Dermis microvascular lymphatic vessel endothelial cell (primary cell): ENCODE measurements around the gene UBE2I. TPM values are rescaled to one million over a fixed set of nuclear protein-coding genes. Genes with fewer than 3 reads are reported as not detected.

Source experiments
- DNase-seq, 2 donors: peaks; one replicate each; pipeline versions ENCODE4 v3.0.0 to v3.0.0-alpha.2; 2010; ENCODE audit warnings: low read depth in 2 of 2
- total RNA-seq: library from RNA; depleted of rRNA; stranded (reverse); fragments of >200 nt; gene quantifications from 2 replicates; pipeline ENCODE4 v1.2.1, GENCODE V29; 2014

The UBE2I gene
- total RNA-seq, 1 donor from 2014 or later, result 34.1 TPM

GRCh38 chr16:1342526-1343427 is 33.3 kb downstream of the UBE2I start:
- peak; percentile 89 to 95 for DNase-seq

- DNase-seq, result no peak
Measured at GRCh38 chr16:1343428-1344242, 34.2 kb downstream of the UBE2I start.

- DNase-seq, result no peak
Measured at GRCh38 chr16:1344499-1344898, 35.1 kb downstream of the UBE2I start.

GRCh38 chr16:1345087-1345486 is 35.7 kb downstream of the UBE2I start:
- DNase-seq, result no peak

- DNase-seq, result no peak
Measured at GRCh38 chr16:1345651-1346421, 36.4 kb downstream of the UBE2I start.

GRCh38 chr16:1346422-1347285 is 37.2 kb downstream of the UBE2I start:
- DNase-seq, result no peak

GRCh38 chr16:1347286-1347855 is 37.9 kb downstream of the UBE2I start:
- DNase-seq, result no peak

GRCh38 chr16:1347962-1348361 is 38.5 kb downstream of the UBE2I start:
- no peak for DNase-seq

GRCh38 chr16:1348441-1348840 is 39.0 kb downstream of the UBE2I start:
- no peak for DNase-seq

- DNase-seq, result no peak
Measured at GRCh38 chr16:1348926-1349325, 39.5 kb downstream of the UBE2I start.

- no peak for DNase-seq
Measured at GRCh38 chr16:1349351-1349750, 39.9 kb downstream of the UBE2I start.

GRCh38 chr16:1349951-1350350 is 40.5 kb downstream of the UBE2I start:
- no peak for DNase-seq

- no peak for DNase-seq
Measured at GRCh38 chr16:1350691-1351090, 41.3 kb downstream of the UBE2I start.

GRCh38 chr16:1351215-1351581 is 41.8 kb downstream of the UBE2I start:
- no peak for DNase-seq

GRCh38 chr16:1351582-1352362 is 42.3 kb downstream of the UBE2I start, which contains the start of the genes GNPTG and TSR3:
Gene GNPTG, plus strand, starts transcription at chr16:1351931. Its CDS starts 35 bp downstream, at chr16:1351966.
Gene TSR3, minus strand, starts transcription at chr16:1351878. Its CDS starts 74 bp downstream, at chr16:1351804.
- DNase-seq, result peak; percentile 76 to 91

GRCh38 chr16:1354815-1355540 is 45.5 kb downstream of the UBE2I start:
- no peak for DNase-seq

GRCh38 chr16:1355591-1355990 is 46.2 kb downstream of the UBE2I start:
- DNase-seq, result no peak

GRCh38 chr16:1356061-1356900 is 46.8 kb downstream of the UBE2I start:
- DNase-seq, result no peak
